HEK293 (cell line): ENCODE data around the gene CCDC50.

Experiments used
- EGR2 ChIP-seq: fragments of 450-650 bp; formaldehyde crosslinking; IDR thresholded peaks from 2 replicates; pipeline ENCODE4 v1.5.1; 2016; ENCODE audit warnings: low read depth, missing biosample characterization, missing genetic modification characterization
- GLIS1 ChIP-seq: fragments of 450-650 bp; formaldehyde crosslinking; IDR thresholded peaks from 2 replicates; pipeline ENCODE4 v1.5.1; 2016; ENCODE audit warnings: missing biosample characterization, missing genetic modification characterization
- KLF16 ChIP-seq: fragments of 450-650 bp; formaldehyde crosslinking; IDR thresholded peaks from 2 replicates; pipeline ENCODE4 v1.5.1; 2017; ENCODE audit warnings: missing biosample characterization, missing genetic modification characterization
- MZF1 ChIP-seq: fragments of 450-650 bp; formaldehyde crosslinking; IDR thresholded peaks from 2 replicates; pipeline ENCODE4 v1.5.1; 2017; ENCODE audit warnings: missing biosample characterization, missing genetic modification characterization, borderline replicate concordance
- REST ChIP-seq: fragments of 450-650 bp; formaldehyde crosslinking; IDR thresholded peaks from 2 replicates; pipeline ENCODE4 v1.5.1; 2016; ENCODE audit warnings: missing biosample characterization, missing genetic modification characterization
- YY1 ChIP-seq: fragments of 450-650 bp; formaldehyde crosslinking; IDR thresholded peaks from 2 replicates; pipeline ENCODE4 v1.5.1; 2018; ENCODE audit warnings: missing biosample characterization, missing genetic modification characterization
- ZBTB48 ChIP-seq: fragments of 450-650 bp; formaldehyde crosslinking; IDR thresholded peaks from 2 replicates; pipeline ENCODE4 v1.5.1; 2016; ENCODE audit warnings: missing biosample characterization, missing genetic modification characterization
- ZNF692 ChIP-seq: fragments of 450-650 bp; formaldehyde crosslinking; IDR thresholded peaks from 2 replicates; pipeline ENCODE4 v1.5.1; 2016; ENCODE audit warnings: missing biosample characterization, missing genetic modification characterization
- ZNF707 ChIP-seq: fragments of 450-650 bp; formaldehyde crosslinking; IDR thresholded peaks from 2 replicates; pipeline ENCODE4 v1.5.1; 2016; ENCODE audit warnings: missing biosample characterization, missing genetic modification characterization
- TF ChIP-seq, protein P1 (sequence below): fragments of 450-650 bp; formaldehyde crosslinking; IDR thresholded peaks from 2 replicates; pipeline ENCODE4 v1.5.1; 2016; ENCODE audit warnings: missing biosample characterization, missing genetic modification characterization
- TF ChIP-seq, protein P2 (sequence below): fragments of 450-650 bp; formaldehyde crosslinking; IDR thresholded peaks from 2 replicates; pipeline ENCODE4 v1.5.1; 2016; ENCODE audit warnings: missing biosample characterization, missing genetic modification characterization, borderline replicate concordance
- TF ChIP-seq, protein P3 (sequence below): fragments of 450-650 bp; formaldehyde crosslinking; IDR thresholded peaks from 2 replicates; pipeline ENCODE4 v1.5.1; 2016; ENCODE audit warnings: missing biosample characterization, missing genetic modification characterization

DNA sequence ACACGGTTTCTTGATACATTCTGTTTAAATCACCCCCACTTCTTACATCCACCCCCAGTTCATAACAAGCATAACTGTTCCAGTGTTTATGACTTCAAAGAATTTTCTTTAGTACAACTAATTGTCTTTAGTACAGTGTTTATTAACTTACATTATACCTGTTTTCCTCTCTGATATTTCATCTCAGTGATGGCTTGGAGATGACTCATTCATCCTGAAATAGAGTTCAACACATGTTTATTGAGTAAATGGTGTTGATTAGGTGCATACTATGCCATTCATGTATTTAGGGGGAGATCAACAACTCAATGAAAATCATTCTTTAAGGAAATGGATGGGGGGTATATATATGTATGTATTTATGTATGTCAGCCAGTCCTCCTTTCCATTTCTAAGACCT is 22.8 kb downstream of the CCDC50 start:
- TF ChIP-seq, protein P1, sequence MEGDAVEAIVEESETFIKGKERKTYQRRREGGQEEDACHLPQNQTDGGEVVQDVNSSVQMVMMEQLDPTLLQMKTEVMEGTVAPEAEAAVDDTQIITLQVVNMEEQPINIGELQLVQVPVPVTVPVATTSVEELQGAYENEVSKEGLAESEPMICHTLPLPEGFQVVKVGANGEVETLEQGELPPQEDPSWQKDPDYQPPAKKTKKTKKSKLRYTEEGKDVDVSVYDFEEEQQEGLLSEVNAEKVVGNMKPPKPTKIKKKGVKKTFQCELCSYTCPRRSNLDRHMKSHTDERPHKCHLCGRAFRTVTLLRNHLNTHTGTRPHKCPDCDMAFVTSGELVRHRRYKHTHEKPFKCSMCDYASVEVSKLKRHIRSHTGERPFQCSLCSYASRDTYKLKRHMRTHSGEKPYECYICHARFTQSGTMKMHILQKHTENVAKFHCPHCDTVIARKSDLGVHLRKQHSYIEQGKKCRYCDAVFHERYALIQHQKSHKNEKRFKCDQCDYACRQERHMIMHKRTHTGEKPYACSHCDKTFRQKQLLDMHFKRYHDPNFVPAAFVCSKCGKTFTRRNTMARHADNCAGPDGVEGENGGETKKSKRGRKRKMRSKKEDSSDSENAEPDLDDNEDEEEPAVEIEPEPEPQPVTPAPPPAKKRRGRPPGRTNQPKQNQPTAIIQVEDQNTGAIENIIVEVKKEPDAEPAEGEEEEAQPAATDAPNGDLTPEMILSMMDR = no peak
- TF ChIP-seq ZBTB48 (tag by site-specific recombination) (no peak), ZNF707 (no peak), EGR2 (tag by site-specific recombination) (no peak), REST (tag by site-specific recombination) (no peak), YY1 (no peak), MZF1 (tag by site-specific recombination) (no peak), ZNF692 (tag by site-specific recombination) (no peak), GLIS1 (no peak), KLF16 (no peak)
- TF ChIP-seq, protein P2, sequence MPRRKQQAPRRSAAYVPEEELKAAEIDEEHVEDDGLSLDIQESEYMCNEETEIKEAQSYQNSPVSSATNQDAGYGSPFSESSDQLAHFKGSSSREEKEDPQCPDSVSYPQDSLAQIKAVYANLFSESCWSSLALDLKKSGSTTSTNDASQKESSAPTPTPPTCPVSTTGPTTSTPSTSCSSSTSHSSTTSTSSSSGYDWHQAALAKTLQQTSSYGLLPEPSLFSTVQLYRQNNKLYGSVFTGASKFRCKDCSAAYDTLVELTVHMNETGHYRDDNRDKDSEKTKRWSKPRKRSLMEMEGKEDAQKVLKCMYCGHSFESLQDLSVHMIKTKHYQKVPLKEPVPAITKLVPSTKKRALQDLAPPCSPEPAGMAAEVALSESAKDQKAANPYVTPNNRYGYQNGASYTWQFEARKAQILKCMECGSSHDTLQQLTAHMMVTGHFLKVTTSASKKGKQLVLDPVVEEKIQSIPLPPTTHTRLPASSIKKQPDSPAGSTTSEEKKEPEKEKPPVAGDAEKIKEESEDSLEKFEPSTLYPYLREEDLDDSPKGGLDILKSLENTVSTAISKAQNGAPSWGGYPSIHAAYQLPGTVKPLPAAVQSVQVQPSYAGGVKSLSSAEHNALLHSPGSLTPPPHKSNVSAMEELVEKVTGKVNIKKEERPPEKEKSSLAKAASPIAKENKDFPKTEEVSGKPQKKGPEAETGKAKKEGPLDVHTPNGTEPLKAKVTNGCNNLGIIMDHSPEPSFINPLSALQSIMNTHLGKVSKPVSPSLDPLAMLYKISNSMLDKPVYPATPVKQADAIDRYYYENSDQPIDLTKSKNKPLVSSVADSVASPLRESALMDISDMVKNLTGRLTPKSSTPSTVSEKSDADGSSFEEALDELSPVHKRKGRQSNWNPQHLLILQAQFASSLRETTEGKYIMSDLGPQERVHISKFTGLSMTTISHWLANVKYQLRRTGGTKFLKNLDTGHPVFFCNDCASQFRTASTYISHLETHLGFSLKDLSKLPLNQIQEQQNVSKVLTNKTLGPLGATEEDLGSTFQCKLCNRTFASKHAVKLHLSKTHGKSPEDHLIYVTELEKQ (tag by site-specific recombination) = no peak
- TF ChIP-seq, protein P3, sequence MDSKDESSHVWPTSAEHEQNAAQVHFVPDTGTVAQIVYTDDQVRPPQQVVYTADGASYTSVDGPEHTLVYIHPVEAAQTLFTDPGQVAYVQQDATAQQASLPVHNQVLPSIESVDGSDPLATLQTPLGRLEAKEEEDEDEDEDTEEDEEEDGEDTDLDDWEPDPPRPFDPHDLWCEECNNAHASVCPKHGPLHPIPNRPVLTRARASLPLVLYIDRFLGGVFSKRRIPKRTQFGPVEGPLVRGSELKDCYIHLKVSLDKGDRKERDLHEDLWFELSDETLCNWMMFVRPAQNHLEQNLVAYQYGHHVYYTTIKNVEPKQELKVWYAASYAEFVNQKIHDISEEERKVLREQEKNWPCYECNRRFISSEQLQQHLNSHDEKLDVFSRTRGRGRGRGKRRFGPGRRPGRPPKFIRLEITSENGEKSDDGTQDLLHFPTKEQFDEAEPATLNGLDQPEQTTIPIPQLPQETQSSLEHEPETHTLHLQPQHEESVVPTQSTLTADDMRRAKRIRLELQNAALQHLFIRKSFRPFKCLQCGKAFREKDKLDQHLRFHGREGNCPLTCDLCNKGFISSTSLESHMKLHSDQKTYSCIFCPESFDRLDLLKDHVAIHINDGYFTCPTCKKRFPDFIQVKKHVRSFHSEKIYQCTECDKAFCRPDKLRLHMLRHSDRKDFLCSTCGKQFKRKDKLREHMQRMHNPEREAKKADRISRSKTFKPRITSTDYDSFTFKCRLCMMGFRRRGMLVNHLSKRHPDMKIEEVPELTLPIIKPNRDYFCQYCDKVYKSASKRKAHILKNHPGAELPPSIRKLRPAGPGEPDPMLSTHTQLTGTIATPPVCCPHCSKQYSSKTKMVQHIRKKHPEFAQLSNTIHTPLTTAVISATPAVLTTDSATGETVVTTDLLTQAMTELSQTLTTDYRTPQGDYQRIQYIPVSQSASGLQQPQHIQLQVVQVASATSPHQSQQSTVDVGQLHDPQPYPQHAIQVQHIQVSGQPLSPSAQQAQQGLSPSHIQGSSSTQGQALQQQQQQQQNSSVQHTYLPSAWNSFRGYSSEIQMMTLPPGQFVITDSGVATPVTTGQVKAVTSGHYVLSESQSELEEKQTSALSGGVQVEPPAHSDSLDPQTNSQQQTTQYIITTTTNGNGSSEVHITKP (tag by site-specific recombination) = 0 out of 2 replicates have a peak, but pooled peaks have one; percentile 12
